Measurements from ENCODE around the gene CXADR. TPM values are rescaled to one million over a fixed set of nuclear protein-coding genes. Genes with fewer than 3 reads are reported as not detected.
A peak's percentile ranks its signal among the peaks of the same experiment; 100 is the strongest.

The CXADR gene
- total RNA-seq, 1 donor from 2014 or later = 21.1 TPM

DNA sequence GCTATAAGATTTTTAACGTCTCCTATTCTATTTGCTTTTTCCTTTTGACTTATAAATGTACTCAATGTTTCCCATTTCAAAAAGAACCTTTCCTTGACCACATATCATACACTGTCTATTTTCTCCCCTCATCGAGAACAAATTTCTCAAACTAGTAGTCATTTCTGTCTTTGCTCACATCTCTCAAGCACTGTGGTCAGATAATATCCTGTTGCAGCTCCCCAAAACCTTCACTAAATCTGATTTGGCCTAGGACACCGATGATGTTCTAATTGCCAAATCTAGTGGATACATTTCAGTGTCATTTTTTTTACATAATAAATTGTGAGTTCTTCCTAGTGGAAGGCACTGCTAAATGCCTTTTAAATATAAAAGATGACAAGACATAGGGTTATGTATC is 19.4 kb downstream of the CXADR start:
- no peak for DNase-seq
- ATAC-seq (ENCODE audit: poor library complexity) = no peak
- intact Hi-C loops (cut with DNase I) = loop anchor here (10.0 kb wide), 1 partner anchor 57 kb away; no protein-coding TSS in a partner anchor

GRCh38 chr21:17536381-17536780 is 23.5 kb downstream of the CXADR start:
- DNase-seq (no peak), ATAC-seq (ENCODE audit: poor library complexity) (no peak)
- intact Hi-C loops (cut with DNase I) = loop anchor here (10.0 kb wide), 1 partner anchor 62 kb away; no protein-coding TSS in a partner anchor

- no peak for ATAC-seq (ENCODE audit: poor library complexity)
- no peak for DNase-seq
- intact Hi-C loops (cut with DNase I) = loop anchor here (10.0 kb wide), 1 partner anchor 62 kb away; no protein-coding TSS in a partner anchor
Observed at GRCh38 chr21:17537299-17537698, 24.5 kb downstream of the CXADR start.

- ATAC-seq (ENCODE audit: poor library complexity) (no peak), DNase-seq (no peak)
- intact Hi-C loops (cut with DNase I) = loop anchor here (10.0 kb wide), 1 partner anchor 64 kb away; no protein-coding TSS in a partner anchor
Observed at GRCh38 chr21:17538576-17538975, 25.7 kb downstream of the CXADR start.

DNA sequence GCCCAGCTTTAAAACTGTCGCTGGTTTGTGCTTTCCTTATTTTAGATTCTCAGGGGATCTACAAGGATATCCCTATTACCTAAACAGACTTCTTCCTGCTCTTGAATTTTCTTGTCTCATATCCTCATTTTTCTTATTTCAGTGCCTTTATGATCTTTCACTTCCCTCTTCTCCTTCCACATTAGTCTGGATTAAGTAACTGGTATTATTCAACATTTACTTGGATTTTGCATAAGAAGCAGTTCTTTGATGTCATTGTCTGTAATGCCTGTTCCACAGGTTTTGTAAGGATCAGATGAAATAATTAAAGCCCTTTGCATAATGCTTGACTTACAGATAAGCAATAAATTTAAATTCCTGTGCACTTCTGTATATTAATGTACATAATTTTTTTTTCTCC is 26.5 kb downstream of the CXADR start:
- DNase-seq = no peak
- intact Hi-C loops (cut with DNase I) = loop anchor here (10.0 kb wide), 1 partner anchor 65 kb away; no protein-coding TSS in a partner anchor
- peak; percentile 21 for ATAC-seq (ENCODE audit: poor library complexity)

- ATAC-seq (ENCODE audit: poor library complexity) = peak; percentile 25
- intact Hi-C loops (cut with DNase I) = loop anchor here (10.0 kb wide), 1 partner anchor 65 kb away; no protein-coding TSS in a partner anchor
- DNase-seq = no peak
Observed at GRCh38 chr21:17539743-17540341, 27.0 kb downstream of the CXADR start.

DNA sequence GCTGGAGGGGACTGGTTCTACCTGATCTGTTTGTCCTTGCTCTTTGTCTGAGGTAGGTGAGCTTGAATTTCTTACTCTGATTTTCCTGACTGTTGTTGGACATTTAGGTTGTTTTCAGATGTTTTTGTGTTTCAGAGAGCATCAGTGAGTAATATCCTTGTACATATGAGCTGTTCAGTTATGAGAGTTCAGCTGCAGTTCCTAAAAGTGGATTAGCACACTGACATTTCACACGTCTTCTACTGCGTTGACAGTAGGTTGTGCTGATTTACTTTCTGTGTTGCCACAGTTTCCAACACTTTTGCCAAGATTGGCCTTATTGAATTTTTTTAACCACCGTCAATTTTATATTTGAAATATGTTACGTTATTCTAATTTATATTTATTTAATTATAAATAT is 27.7 kb downstream of the CXADR start:
- no peak for DNase-seq
- intact Hi-C loops (cut with DNase I) = no loop called here
- ATAC-seq (ENCODE audit: poor library complexity) = peak; percentile 55

DNA sequence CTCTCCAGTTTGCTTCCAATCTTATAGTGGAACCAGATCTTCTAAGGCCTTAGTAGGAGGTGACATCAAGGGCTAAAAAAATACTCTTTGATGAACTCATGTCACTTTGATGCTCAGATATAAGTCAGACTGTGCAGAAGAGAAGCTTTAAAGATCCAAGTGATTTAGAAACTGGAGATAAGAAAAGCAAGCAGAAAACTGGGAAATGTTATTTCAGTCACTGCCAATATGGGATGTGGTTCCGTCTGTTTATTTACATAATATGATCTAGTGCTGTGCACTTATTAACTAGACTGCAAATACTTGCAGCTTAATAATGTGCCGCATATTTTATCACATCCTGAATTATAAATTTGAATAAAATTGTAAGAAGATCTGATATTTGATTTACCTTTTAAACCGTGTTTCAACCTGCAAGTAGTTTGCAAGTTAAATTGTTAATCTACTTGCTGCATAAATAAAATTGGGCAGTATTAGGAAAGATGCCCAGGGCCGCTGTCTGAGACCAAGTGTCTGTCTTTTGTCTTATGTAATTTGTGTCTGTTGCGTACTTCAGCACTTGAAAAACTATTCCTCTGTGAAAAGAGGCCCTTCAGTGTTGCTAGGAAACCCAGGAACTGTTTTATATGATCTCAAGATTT is 29.6 kb downstream of the CXADR start:
- no peak for DNase-seq
- peak; percentile 51 for ATAC-seq (ENCODE audit: poor library complexity)
- intact Hi-C loops (cut with DNase I) = no loop called here

GRCh38 chr21:17545007-17545406 is 32.2 kb downstream of the CXADR start:
- ATAC-seq (ENCODE audit: poor library complexity) = no peak
- intact Hi-C loops (cut with DNase I) = no loop called here

GRCh38 chr21:17548262-17548661 is 35.4 kb downstream of the CXADR start:
- intact Hi-C loops (cut with DNase I) = no loop called here
- ATAC-seq (ENCODE audit: poor library complexity) (peak; percentile 87), DNase-seq (no peak)

More at GRCh38 chr21:17545007-17545406, 32.2 kb downstream of the CXADR start:
- DNase-seq = no peak

DNA sequence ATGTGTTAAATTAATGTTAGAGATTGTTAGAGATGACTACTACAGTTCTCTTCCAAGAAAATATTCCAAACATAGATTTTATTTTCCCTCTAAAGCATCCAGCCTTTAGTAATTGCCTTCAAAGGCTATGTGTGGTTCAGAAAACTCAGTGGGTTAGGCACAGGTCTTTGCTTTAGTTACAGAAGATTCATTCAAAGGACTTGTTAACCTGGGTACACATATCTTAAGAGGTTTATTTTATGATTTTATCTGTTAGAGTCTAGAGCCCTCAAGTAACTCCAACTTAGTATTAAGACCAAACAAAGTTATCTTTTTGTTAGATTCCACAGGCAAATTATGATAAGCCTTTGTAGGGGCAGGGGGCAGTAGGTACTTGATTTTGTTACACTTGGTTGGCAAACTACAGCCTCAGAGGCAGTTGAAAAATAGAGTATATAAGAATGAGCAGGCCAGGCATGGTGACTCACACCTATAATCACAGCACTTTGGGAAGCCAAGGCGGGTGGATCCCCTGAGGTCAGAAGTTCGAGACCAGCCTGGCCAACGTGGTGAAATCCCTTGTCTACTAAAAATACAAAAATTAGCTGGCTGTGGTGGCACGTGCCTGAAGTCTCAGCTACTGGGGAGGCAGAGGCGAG is 37.9 kb downstream of the CXADR start:
- intact Hi-C loops (cut with DNase I) = no loop called here
- no peak for DNase-seq
- ATAC-seq (ENCODE audit: poor library complexity) = no peak

DNA sequence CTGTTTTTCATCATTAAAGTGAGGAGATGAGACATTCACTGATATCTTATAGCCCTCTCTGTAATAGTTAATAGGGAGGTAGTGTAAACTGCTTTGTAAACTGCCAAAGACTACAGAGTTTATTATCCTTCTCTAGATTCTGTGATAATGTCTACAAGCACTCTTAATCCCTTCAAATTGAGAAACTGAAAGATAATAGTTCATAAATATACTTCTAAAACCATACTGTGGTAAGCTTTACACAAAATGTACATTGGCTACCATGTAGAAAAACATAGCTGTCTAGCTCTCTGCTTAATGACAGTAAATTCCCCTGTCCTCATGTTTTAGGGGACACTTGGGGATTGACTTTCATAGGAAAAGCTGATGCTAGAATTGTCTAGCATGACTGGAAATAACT is 39.6 kb downstream of the CXADR start:
- DNase-seq (no peak), ATAC-seq (ENCODE audit: poor library complexity) (no peak)
- intact Hi-C loops (cut with DNase I) = no loop called here

DNA sequence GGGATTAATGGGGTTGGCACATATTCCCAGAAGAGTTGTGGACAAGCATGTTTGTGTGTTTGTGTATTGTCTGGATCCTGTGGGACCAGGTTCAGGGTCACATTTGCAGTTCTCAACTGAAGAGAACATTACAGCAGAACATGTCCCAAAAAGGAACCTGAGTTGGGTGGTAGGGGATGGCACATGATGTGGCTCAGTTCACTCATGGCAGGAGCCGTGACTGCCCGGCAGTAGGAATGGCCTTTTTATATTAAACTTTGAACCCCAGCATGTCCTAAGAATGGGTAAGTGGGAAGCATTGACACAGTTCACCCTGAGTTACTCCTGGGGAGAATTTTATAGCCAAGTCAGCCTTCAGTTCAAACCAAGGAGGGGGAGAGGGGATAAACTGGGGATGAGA is 41.3 kb downstream of the CXADR start:
- intact Hi-C loops (cut with DNase I) = no loop called here
- no peak for ATAC-seq (ENCODE audit: poor library complexity)
- DNase-seq = no peak

- DNase-seq (no peak), ATAC-seq (ENCODE audit: poor library complexity) (peak; percentile 62)
- intact Hi-C loops (cut with DNase I) = no loop called here
Observed at GRCh38 chr21:17554679-17555465, 42.0 kb downstream of the CXADR start.

GRCh38 chr21:17560377-17561025 is 47.7 kb downstream of the CXADR start:
- no peak for DNase-seq
- intact Hi-C loops (cut with DNase I) = no loop called here
- no peak for ATAC-seq (ENCODE audit: poor library complexity)

GRCh38 chr21:17570786-17571185 is 57.9 kb downstream of the CXADR start:
- DNase-seq (no peak), ATAC-seq (ENCODE audit: poor library complexity) (peak; percentile 20)
- intact Hi-C loops (cut with DNase I) = no loop called here

GRCh38 chr21:17572431-17572830 is 59.6 kb downstream of the CXADR start:
- ATAC-seq (ENCODE audit: poor library complexity) (no peak), DNase-seq (no peak)
- intact Hi-C loops (cut with DNase I) = no loop called here

DNA sequence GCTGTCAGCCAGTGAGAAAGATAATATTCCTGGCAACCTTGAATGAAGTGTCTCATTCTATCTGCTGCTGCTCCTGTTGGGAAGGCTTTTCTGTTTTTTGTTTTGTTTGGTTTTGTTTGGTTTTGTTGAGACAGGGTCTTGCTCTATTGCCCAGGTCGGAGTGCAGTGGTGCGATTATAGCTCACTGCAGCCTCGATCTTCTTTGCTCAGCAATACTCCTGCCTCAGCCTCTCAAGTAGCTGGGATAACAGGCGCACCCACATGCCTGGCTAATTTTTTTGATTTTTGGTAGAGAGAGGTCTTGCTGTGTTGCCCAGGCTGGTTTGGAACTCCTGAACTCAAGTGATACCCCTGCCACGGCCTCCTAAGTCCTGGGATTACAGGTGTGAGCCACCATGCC is 62.2 kb downstream of the CXADR start:
- DNase-seq (no peak), ATAC-seq (ENCODE audit: poor library complexity) (no peak)
- intact Hi-C loops (cut with DNase I) = no loop called here

All from Right ventricle myocardium superior (tissue), 1 donor.